ENCODE measurements around the gene GBP7.
"Not testable (repeated sequence)": the region's sequence is repeated elsewhere in the genome, so short reads cannot be mapped to it uniquely, and the experiment has no call there.

The GBP7 gene

GRCh38 chr1:89169166-89169565, 6.6 kb downstream of the GBP7 start:
- DNase-seq: no peak

- no peak for DNase-seq
Observed at GRCh38 chr1:89167590-89168230, 8.1 kb downstream of the GBP7 start.

- no peak for DNase-seq
Observed at GRCh38 chr1:89166705-89167104, 9.1 kb downstream of the GBP7 start.

- DNase-seq: no peak
Observed at GRCh38 chr1:89165811-89166210, 10.0 kb downstream of the GBP7 start.

GRCh38 chr1:89151047-89151446, 24.8 kb downstream of the GBP7 start:
- DNase-seq: no peak

GRCh38 chr1:89149976-89150375, 25.8 kb downstream of the GBP7 start:
- no peak for DNase-seq

- DNase-seq: no peak
Observed at GRCh38 chr1:89149229-89149628, 26.6 kb downstream of the GBP7 start.

GRCh38 chr1:89147678-89148658, 27.8 kb downstream of the GBP7 start:
- DNase-seq: no peak

- DNase-seq: no peak
Observed at GRCh38 chr1:89146721-89147120, 29.1 kb downstream of the GBP7 start.

- no peak for DNase-seq
Observed at GRCh38 chr1:89143484-89143883, 32.3 kb downstream of the GBP7 start.

GRCh38 chr1:89142160-89142559, 33.6 kb downstream of the GBP7 start:
- DNase-seq: no peak

- DNase-seq: no peak
Observed at GRCh38 chr1:89133747-89134146, 42.1 kb downstream of the GBP7 start.

- no peak for DNase-seq
Observed at GRCh38 chr1:89130716-89131115, 45.1 kb downstream of the GBP7 start.

- no peak for DNase-seq
Observed at GRCh38 chr1:89129911-89130310, 45.9 kb downstream of the GBP7 start.

GRCh38 chr1:89128003-89128458, 47.8 kb downstream of the GBP7 start:
- DNase-seq: not testable (repeated sequence)

- peak; percentile 75 for DNase-seq
Observed at GRCh38 chr1:89126602-89127565, 48.9 kb downstream of the GBP7 start.

- peak; percentile 43 for DNase-seq
Observed at GRCh38 chr1:89125913-89126580, 49.8 kb downstream of the GBP7 start, which contains the start of gene GBP2. GBP2 (minus strand) TSS chr1:89126114; CDS start chr1:89121966, 4,148 bp downstream.

GRCh38 chr1:89125240-89125912, 50.4 kb downstream of the GBP7 start:
- DNase-seq: no peak

GRCh38 chr1:89121641-89122040, 54.2 kb downstream of the GBP7 start:
- DNase-seq: no peak

- DNase-seq: no peak
Observed at GRCh38 chr1:89114662-89115061, 61.1 kb downstream of the GBP7 start.

GRCh38 chr1:89112871-89113613, 62.8 kb downstream of the GBP7 start:
- no peak for DNase-seq

All from activated T-cell treated with anti-CD3 and anti-CD28 coated beads, Interleukin-2, amount 50 U/mL, for 1 hour (primary cell).